HG03280 (cell line): ENCODE results near the gene TFCP2L1.
A peak's percentile ranks its signal among the peaks of the same experiment; 100 is the strongest.

Experiments
- ATAC-seq: cut with Tn5 transposase; IDR thresholded peaks from one replicate; pipeline ENCODE4 v1.9.1; 2021; ENCODE audit warnings: mild to moderate bottlenecking, moderate library complexity; ENCODE audit not compliant: unreplicated experiment

The TFCP2L1 gene

DNA sequence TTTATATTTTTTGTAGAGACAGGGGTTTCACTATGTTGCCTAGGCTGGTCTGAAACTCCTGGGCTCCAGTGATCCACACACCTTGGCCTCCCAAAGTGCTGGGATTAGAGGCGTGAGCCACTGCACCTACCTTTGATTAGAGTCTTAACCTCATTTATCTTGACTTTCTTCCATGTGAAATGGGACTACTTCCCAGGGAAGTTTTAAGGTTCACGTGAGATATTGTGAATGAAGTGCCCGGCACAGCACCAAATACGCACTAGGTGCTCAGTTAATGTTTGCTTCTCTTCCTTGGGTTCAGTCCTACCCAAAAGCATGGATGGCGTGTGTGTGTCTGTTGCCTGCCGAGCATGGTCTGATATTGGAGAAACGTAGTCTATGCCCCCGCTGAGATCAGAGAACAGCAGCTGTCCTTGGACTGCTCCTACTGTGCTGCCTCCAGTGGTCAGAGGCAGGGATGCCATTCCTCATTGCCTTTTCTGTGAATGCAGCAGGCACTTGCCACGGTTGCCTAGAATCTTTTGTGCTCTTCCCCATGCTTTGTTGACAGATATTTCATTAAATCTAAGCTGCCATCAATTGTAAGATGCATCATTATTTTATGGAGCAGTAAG, 12.3 kb upstream of the TFCP2L1 start:
- ATAC-seq, result peak; percentile 70

DNA sequence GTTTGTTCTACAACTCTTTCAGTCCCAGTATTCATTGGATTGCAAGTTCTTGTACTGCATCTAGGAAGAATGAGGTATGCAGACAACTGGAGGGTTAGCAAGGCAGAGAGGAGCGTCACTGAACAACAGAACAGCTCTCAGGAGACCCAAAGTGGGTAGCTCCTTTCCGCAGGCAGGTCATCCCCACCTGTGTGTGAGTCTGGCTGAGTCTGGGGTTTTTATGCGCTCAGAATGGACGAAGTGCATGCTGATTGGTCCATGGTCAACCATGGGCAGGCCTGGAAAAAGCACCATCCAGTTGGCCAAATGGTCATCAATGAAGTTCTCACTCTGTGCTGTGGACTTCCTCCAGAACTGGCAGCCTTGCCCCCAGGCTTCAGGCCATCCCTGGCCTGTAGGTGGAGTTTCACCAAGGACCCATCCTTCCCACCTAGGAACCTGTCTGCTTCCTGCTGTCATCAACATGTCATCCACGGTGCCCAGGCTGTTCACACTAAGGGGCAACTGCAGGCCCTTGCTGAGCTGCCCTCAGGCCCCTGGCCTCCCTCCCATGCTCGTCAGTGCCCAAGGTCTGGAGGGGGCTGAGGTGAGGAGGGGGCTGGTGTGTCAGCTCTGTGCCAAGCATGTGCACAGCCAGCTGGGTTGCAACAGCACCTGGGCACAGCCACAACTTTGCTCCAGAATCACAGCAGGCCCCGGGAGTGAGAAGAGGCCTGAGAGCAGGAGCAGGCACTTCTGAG, 11.1 kb upstream of the TFCP2L1 start:
- ATAC-seq, result no peak

DNA sequence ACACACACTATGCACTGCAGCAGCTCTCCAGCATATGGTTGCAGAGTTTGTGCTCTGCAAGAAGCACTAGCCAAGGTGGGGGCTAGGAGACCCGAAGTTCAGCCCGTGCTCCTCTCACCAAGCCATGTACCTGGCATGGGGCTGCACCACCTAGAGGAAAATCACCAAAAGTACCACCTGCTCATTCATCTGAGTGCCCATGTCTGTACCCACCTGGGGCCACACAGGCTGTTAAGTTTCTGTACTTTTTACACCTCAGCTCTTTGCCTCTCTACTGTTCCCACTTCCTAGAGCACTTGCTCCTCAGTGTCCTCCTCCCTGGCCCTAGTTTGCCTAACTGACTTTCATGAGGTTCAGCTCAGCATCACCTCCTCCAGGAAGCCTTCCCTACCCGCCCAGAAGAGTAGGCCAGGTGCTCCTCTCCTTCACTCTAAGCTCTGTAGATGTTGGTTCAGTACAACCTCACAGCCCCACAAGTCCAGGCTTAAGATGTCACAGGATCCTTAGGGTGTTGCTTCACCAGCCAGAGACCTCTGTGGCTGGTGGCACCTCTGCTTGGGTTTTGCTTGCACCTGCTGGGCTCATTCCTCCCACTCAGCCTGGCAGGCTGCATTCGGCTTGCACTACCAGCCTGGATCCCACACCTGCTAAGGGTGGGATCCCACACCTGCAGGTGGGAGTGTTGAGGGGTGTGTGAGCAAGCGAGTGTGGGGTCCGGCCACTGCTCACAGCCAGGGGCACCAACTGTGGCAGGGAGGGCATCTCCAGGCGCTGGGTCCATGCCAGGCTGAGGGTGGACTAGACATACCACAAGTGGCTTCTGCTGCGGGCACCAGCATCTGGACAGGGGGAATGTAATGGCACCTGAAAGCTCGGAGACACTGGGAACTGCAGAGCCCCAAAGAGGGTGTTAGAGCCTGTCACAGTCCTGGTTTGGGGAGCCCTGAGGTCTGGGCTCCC, 10.2 kb upstream of the TFCP2L1 start:
- no peak for ATAC-seq

DNA sequence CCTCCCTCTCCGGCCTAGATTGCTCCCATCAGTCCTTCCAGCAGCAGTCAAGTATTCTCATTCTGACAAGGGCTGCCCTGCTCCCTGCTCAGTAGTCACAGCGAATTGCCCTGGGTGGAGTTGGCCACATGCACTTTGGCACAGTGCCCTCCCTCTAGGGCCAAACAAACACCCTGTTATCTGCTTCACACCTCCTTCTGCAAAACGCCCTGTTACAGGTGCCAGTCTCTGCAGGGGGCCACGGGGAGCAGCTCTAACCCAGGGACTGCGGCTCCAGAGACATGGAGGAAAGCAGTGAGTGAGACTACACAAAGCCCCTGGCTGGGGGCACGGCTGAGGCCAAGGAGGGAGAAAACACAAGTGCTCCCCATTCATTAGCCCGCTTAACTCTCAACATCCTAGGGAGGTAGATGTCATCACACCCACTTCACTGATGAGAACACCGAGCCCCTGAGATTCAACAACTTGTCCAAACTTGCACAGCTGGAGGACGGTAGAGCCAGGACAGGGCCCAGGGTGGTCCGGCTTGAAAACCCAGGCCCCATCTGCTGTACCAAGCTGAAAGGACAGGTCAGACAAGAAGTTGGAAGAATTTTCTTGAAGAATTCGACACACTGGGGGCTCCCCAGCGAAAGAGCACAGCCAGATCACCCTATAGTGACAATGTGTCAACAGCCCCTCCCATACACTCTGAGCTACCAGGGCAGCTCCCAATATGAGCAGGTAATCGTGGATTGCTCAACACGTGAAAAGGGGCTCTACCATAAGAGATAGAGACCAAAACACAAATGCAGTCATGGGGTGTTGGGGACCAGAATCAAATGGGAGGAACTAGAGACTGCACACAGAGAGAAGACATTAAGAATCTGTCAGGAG, 8.7 kb upstream of the TFCP2L1 start:
- ATAC-seq, result no peak

DNA sequence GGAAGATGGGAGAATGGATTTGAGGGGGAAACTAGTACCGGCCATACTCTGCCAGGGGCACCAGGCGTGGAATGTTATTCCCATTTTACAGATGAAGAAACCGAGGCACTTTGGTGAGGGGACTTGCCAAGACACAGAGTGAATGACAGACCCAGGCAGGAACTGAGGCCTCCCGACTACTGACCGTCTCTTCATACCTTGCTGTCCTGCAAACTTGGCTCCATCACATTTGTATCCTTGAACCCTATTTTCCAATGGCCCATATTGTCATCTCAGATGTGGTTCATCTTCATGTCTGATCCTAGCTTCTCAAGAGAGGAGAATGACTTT, 6.2 kb upstream of the TFCP2L1 start:
- no peak for ATAC-seq

- ATAC-seq, result no peak
Measured at GRCh38 chr2:121289271-121289670, 4.3 kb upstream of the TFCP2L1 start.

DNA sequence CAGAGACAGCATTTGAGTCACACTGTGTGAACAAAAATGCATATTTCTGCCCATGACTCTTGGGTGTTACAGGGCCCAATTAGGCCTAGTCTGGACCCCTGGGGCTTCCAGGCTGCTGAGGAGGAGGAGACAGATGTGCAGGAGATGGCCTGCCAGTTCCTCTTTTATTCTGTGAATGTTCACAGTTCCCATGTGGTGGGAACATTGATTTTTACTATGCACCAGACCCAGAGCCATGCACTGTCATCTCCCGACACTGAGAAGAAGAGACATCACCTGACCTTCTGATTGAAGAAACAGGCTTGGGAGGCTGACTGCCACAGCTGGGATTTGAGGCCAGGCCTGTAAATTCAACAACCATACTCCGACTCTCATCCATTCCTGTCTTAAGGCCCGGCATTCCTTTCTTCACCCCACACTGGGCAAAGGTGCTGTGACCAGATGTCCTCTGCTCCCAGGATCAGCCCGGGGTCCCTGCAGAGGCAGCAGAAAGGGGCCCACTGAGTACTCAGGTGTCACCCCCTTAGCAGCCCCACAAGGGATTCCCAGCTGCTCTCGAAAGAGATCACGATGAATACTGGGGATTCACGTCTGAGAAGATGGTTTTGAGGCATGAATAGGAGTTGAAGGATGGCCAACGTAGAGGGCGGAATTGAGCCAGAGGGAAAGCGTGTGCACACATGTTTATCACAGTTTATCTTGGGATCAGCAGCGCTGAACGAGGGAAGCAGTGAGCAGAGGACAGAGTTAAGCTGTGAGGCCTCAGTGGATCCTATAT, 3.6 kb upstream of the TFCP2L1 start:
- ATAC-seq, result no peak

GRCh38 chr2:121287956-121288355, 3.0 kb upstream of the TFCP2L1 start:
- no peak for ATAC-seq

DNA sequence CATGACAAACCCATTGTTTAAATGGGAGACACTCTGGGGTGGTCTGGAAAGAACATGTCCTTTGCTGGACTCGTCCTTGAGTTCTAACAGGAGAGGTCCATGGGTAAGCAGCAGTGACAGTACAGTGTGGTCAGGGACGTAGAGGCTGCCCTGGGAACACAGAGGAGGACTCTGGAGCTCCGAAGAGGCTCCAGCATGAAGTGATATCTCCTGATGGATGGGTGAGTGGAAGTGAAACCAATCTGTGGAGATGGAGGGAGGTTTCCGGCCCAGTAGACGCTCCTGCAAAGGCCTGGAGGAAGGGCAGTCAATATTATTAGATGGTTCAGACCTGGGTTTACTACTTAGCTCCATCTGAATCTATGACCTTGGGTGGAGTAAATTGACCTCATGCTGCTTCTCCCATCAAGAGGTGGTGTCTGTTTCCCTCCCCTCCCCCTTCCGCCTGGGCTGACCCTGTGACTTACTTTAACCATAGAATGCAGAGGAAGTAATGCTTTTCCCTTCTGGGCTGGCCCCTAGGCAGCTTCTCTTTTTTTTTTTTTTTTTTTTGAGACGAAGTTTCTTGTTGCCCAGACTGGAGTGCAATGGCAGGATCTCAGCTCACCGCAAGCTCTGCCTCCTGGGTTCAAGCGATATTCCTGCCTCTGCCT, 2.3 kb upstream of the TFCP2L1 start:
- ATAC-seq, result no peak

- no peak for ATAC-seq
Measured at GRCh38 chr2:121286506-121286905, 1.5 kb upstream of the TFCP2L1 start.

- ATAC-seq, result no peak
Measured at GRCh38 chr2:121285926-121286325, 924 bp upstream of the TFCP2L1 start.

- no peak for ATAC-seq
Measured at GRCh38 chr2:121283670-121284462, 1.1 kb downstream of the TFCP2L1 start.

GRCh38 chr2:121282800-121283385, 2.1 kb downstream of the TFCP2L1 start:
- no peak for ATAC-seq

DNA sequence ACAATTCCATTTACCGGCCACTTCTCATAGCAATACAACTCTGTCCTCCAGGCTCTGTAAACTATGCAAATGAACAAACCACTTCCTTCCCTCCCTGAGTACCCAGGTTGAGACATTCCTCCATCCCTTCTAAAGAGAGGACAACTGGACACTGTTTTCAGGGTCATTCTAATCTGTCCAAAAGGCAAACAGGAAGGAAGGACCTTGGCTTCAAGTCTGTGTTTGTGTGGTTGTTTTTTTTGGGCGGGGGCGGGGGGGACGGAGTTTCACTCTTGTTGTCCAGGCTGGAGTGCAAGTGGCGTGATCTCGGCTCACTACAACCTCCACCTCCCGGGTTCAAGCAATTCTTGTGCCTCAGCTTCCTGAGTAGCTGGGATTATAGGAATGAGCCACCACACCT, 3.3 kb downstream of the TFCP2L1 start:
- no peak for ATAC-seq

GRCh38 chr2:121281107-121281506, 3.9 kb downstream of the TFCP2L1 start:
- no peak for ATAC-seq

DNA sequence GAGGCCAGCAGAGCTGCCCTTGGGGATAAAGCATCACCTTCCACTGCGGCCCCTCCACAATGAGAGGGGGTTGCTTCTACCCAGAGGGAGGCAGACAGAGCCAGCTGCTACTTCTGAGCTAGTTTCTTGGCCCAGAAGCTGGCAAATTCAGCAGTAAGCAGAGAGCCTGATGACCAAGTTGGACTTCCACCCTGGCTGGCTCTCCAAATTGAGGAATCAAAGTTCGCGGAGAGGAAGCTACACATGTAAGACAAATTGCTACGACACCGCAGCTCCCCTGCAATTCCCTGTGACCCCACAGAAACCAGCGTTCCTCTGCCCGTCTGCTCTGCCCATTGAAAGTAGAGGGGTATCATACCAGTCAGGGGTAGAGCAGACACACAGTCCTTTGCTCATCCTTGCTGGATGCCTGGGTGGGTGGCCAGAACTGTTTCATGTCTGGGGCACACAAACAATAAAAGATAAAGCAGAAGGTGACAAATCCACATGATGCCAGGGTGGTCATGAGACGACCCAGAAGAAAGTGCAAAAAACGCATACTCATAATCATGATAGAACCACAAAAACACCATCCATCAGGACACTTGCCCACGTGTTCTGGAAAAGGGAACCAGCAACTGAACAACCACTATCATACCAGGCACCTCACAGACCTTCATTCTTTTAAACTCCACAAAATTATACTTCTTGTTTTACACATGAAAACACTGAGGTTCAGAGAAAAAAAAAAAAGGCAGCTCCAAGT, 5.4 kb downstream of the TFCP2L1 start:
- ATAC-seq, result no peak

- ATAC-seq, result no peak
Measured at GRCh38 chr2:121276341-121276740, 8.7 kb downstream of the TFCP2L1 start.

- no peak for ATAC-seq
Measured at GRCh38 chr2:121273116-121273515, 11.9 kb downstream of the TFCP2L1 start.
